Activated CD8-positive, alpha-beta memory T cell treated with anti-CD3 and anti-CD28 coated beads for 36 hours (primary cell): ENCODE data around the gene HMGCS1. TPM values are rescaled to one million over a fixed set of nuclear protein-coding genes. Genes with fewer than 3 reads are reported as not detected.

ENCODE experiments used
- CTCF ChIA-PET: fragments of 350-600 bp; sonication (Branson Sonifier 250); formaldehyde crosslinking; loops from one replicate; lab custom pipeline; 2021; ENCODE audit warnings: antibody characterized with exemption; lab: Charles Lee
- POLR2A ChIA-PET: fragments of 350-600 bp; sonication (Branson Sonifier 250); formaldehyde crosslinking; loops from one replicate; lab custom pipeline; 2021; ENCODE audit warnings: antibody characterized with exemption; lab: Charles Lee
- total RNA-seq, 2 experiments: library from RNA; stranded (reverse); gene quantifications; one replicate each; pipeline ENCODE4 v1.2.3, GENCODE V29; 2021

Gene HMGCS1
- total RNA-seq, 2 experiments from 2014 or later, result 91.4 to 93.3 TPM

GRCh38 chr5:43243270-43243669, 69.9 kb downstream of the HMGCS1 start:
- POLR2A ChIA-PET, result no interaction called here
- CTCF ChIA-PET, result no interaction called here

GRCh38 chr5:43242196-43242595, 71.0 kb downstream of the HMGCS1 start:
- CTCF ChIA-PET, result no interaction called here
- POLR2A ChIA-PET, result no interaction called here

Other genes starting within 250 kb of the HMGCS1 start
- gene ZNF131, start 192.5 kb downstream of the HMGCS1 start, total RNA-seq, result 10 to 100 TPM; 34.2 to 34.7 TPM
- gene NIM1K, start 121.2 kb downstream of the HMGCS1 start, total RNA-seq, result 1 to 10 TPM in 1 of 2 experiments, under 1 TPM in 1; 0.86 to 1.4 TPM
- 10 to 100 TPM; 10.7 to 12.1 TPM for gene CCL28, start 99.0 kb upstream of the HMGCS1 start, total RNA-seq
- 10 to 100 TPM; 21.3 to 23.2 TPM for gene TMEM267, start 170.5 kb upstream of the HMGCS1 start, total RNA-seq
- gene C5orf34, start 201.7 kb upstream of the HMGCS1 start, total RNA-seq, result 1 to 10 TPM; 7.9 to 9.5 TPM
- gene PAIP1, start 243.7 kb upstream of the HMGCS1 start, total RNA-seq, result 10 to 100 TPM; 51.2 to 56.2 TPM